Raji (cell line): Measurements from ENCODE around the gene JAZF1.

Experiments used
- POLR2A ChIP-seq: IDR thresholded peaks from 2 replicates; pipeline ENCODE4 v1.6.1; 2011; ENCODE audit warnings: low read depth, low read length, control low read depth; ENCODE audit not compliant: insufficient read depth

The JAZF1 gene

DNA sequence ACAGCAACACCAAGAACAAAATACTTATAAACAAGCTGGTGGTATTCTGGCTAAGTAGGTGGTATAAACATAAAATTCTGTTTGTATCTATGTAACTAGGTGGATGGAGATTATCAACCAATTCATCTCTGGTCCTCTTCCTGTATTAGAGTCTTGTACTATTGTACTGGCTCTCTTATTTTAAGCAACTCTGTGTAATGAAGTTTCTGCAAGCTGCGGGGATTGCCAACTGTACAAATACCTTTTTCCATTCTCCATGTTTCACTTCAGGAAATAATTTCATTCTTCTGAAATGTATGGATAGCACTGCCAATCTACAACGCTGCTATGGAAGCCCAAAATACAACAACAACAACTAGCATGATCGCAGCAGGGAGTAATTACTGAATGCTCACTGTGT, 44.8 kb downstream of the JAZF1 start:
- TF ChIP-seq POLR2A = no peak

DNA sequence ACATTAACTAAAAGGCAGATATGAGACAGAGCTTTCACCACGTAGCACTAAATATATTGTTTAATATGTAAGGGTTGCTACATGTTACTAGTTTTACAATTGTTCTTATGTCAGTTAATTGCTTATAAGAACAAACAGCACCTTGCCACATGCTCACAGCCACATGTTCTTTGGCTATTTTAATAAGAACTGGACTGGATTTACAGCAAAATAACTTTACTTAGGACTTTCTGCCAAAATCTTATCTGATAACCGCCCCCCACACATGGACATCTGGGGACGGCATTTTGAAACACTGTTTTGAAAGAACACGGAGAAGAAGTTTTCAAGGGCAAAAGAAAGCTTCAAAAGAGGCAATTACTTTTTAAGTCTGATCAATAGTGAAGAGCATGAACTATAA, 45.3 kb downstream of the JAZF1 start:
- no peak for TF ChIP-seq POLR2A

DNA sequence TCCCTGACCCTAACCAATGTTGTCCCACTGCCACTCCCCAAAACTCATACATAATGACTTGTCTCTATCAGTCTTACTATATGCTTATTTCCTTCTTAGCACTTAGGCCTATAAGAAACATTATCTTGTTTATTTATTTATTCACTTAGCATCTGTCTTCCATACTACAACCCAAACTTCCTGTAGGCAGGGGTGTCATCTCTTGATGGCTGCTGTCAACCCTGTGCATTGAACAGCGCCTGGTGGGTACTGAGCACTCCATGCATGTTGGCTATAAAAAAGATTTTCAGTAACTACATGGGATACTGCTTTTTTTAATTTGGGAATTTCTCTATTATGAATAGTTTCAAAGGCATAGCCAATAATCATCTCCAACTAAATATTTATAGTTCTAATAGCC, 46.7 kb downstream of the JAZF1 start:
- TF ChIP-seq POLR2A = no peak

DNA sequence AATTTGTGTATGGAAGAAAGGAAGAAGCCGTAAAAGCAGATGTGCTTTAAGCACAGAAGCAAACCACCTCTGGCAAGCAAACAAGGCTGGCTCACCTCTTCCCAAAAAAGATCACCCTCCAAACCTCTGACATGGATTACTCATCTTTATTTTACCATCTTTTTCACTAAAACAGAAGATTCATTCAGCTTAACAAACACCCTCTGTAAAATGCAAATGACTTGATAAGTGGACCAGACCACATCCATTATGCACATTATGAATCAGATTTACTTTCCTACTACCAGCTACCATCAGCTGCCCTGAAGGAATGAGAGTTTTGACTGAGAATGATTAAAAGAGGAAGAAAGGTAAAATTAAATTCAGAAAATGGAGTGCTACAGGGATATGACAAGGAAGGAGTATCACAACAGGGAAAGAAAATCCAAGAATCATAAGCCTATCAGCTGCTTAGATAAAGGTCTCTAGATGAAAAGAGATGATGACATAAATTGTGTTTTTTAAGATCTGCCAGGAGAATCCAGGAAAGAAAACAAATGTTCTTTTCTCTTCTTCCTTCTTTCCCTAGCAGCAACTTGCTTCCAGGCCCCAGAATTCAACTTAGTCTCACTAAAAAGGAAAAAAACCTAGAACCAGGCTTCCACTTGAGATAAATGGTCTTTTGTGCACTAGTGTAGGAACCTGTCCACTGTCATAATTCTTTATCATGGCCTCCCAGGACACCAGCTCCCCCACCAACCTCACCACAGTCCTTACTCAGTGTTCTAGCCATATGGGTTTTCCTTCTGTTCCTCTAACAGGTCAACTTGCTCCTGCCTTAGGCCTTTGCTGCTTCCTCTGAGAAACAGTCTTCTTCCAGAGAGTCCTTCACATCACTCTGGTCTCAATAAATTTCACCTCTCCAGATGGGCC, 47.4 kb downstream of the JAZF1 start:
- no peak for TF ChIP-seq POLR2A

- TF ChIP-seq POLR2A = no peak
Measured at GRCh38 chr7:28130277-28130676, 50.3 kb downstream of the JAZF1 start.

DNA sequence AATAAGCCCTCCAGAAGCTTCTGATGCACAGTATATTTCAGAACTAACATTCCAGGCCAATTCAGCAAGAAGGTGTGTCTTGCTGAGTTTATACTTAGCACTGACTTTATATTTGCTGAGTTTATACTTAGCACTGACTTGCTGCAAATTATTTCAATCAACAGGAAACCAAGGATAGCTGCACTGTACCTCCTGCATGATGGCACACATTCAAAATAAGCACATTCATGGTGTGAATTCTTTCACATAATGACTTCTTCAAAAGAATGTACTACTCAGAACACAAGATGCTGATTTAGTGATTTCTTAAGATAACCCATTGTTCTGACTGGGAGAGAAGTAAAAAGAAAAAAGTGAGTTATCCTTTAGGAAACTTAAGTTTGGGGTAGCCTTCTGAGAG, 52.0 kb downstream of the JAZF1 start:
- TF ChIP-seq POLR2A = no peak

DNA sequence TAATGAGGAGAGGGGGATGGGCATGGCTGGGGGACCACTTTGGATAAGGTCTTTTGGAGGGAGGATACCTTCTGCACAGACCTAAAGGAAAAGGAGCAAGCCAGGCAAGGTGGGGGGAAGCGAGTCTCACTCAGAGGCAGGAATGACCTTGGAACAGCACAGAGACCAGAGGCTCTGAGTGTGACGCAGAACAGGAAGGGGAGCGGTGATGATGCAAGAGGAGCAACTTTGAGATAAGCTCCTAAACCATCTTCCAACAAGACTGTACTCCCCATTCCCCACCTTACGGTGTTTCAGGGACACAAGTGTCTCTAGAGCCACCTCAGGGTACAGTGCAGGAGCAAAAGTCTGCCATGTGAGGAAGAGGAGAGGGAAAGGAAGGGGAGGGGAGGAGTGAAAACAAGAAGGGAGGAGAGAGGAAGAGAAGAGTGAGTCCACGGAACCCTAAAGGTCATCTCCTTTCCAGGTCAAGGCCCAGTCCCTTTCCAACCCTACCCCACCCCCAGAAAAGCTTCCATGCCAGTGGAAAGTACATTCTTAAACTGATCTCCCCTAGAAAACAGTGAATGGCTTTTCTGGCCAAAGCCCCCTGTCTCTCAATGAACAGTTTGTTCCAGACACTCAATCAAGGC, 54.1 kb downstream of the JAZF1 start:
- TF ChIP-seq POLR2A = no peak

GRCh38 chr7:28125431-28126409, 54.9 kb downstream of the JAZF1 start:
- TF ChIP-seq POLR2A = no peak

- no peak for TF ChIP-seq POLR2A
Measured at GRCh38 chr7:28124413-28124812, 56.2 kb downstream of the JAZF1 start.

DNA sequence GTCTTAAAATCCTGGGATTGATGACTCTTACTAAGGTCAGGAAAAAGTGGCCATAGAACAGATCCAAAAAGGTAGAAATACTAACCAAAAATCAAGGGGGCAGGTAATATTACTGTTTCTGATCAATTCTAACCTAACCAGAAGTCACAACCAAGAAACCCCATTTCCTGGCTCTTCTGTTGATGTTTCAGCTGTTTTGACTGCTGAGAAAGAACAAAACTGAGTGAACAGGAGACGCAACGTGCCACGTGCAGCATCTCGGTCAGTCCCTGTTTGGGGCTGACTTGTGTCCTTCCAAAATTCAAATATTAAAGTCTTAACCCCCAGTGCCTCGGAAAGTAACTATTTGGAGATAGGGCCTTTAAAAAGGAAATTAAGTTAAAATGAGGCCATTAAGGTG, 56.8 kb downstream of the JAZF1 start:
- TF ChIP-seq POLR2A = no peak

DNA sequence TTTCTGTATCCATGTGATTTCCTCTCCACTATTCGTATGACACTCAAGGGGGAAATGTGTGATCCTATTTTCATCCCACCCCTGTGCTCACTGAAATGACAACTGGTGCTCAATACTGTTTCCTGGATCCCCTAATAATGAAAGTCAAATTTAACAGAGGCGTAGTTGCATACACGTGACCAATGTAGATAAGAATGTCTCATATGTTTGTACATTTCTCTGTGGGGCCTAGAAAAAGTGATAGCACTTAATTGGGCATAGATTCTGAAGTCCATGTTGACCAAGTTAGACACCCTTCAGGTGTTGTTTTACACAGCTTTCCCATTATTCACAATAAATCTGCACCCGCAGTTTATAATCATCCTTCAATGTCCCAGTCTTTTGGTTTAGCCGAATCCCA, 59.1 kb downstream of the JAZF1 start:
- no peak for TF ChIP-seq POLR2A

- TF ChIP-seq POLR2A = no peak
Measured at GRCh38 chr7:28116041-28116440, 64.6 kb downstream of the JAZF1 start.

DNA sequence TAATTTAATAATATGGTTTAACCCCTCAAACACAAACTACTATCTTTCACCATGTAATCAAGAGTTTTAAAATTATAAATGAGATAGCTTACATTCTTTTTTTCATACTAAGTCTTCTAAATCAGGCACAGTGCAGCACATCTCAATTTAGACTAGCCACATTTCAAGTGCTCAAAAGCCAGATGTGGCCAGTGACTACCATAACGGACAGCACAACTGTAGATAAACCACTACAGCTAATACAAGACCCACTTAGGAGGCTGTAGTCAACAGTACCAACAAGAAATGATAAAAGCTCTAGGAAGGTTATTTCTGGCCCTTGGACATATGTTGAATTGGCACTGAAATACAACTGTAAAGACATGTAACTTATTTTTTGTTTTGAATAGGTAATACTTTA, 65.3 kb downstream of the JAZF1 start:
- TF ChIP-seq POLR2A = no peak

DNA sequence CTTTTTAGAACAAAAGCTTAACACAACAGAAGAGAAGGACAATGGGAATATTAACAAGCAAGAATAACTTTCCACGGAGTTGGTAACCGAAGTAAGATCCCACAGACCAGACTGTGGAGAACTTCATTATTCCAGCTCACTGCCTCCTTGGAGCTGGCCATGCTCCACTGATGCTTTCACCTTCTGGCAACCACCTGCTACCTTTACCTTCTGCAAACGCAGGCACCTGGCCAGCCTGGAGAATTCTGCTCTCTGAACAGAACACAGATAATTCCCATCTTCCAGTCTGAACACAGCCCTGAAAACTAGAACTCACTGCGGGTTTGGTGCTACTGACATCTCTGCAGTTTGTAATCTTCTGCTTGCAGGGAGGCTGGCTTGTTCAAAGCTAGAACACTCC, 66.5 kb downstream of the JAZF1 start:
- TF ChIP-seq POLR2A = no peak

GRCh38 chr7:28112883-28113540, 67.6 kb downstream of the JAZF1 start:
- TF ChIP-seq POLR2A = no peak

DNA sequence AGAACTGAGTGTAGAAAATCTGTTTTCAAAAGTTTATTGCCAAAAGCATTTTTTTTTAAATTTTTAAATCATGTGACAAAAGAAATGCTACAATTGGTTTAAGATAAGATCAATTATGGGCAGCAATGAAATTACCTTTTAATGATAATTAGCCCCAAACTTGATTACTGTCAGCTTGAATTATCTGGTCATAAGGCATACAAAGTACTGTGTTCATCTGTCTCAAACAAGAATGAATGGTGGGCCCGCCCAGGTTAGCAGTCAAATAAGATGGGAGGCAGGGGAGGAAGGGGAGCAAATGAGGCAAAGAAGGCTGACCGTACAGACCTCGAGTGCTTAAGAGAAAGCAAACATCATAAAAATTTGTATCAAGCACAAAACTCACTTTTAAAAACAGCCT, 68.1 kb downstream of the JAZF1 start:
- no peak for TF ChIP-seq POLR2A

GRCh38 chr7:28112012-28112411, 68.6 kb downstream of the JAZF1 start:
- no peak for TF ChIP-seq POLR2A
